ENCODE results near the gene PACS1. TPM values are rescaled to one million over a fixed set of nuclear protein-coding genes. Genes with fewer than 3 reads are reported as not detected.

Gene PACS1
- total RNA-seq, 1 donor from 2014 or later: 50.8 TPM

GRCh38 chr11:66047541-66048365, 22.3 kb upstream of the PACS1 start:
- H3K27ac ChIP-seq: no peak overlapping the region
- H3K36me3 ChIP-seq: no peaks in the 10 kb centered on the region
- DNase-seq (no peak), ATAC-seq (no peak)
- no peaks in the 10 kb centered on the region for H3K9me3 ChIP-seq
- no peak overlapping the region for H3K4me3 ChIP-seq
- intact Hi-C loops (cut with DNase I): no loop called here
- H3K27me3 ChIP-seq (ENCODE audit: low read depth): peaks cover 28% of the 10 kb centered on the region
- TF ChIP-seq CTCF (IDR thresholded peaks at IDR 0.05): no peak
- H3K4me1 ChIP-seq: peaks cover 8% of the 10 kb centered on the region

GRCh38 chr11:66048547-66049323, 21.3 kb upstream of the PACS1 start, which contains the start of gene GAL3ST3:
Gene GAL3ST3, minus strand, starts transcription at chr11:66049161. Its CDS starts 3,746 bp downstream, at chr11:66045415.
- H3K27ac ChIP-seq: no peak within 1 kb of the TSS
- H3K27me3 ChIP-seq (ENCODE audit: low read depth): peaks cover 28% of the 10 kb centered on the region
- no peak for ATAC-seq
- TF ChIP-seq CTCF (IDR thresholded peaks at IDR 0.05): no peak
- H3K9me3 ChIP-seq: no peaks in the 10 kb centered on the region
- no peak within 1 kb of the TSS for H3K4me3 ChIP-seq
- intact Hi-C loops (cut with DNase I): no loop called here
- peaks cover 18% of the 10 kb centered on the region for H3K4me1 ChIP-seq
- DNase-seq: no peak
- peaks cover 3% of the 10 kb centered on the region for H3K36me3 ChIP-seq

GRCh38 chr11:66050581-66051231, 19.4 kb upstream of the PACS1 start:
- ATAC-seq (no peak), DNase-seq (no peak)
- Histone ChIP-seq H3K4me3 (no peak overlapping the region), H3K27me3 (ENCODE audit: low read depth) (peaks cover 28% of the 10 kb centered on the region), H3K9me3 (no peaks in the 10 kb centered on the region), H3K4me1 (peaks cover 21% of the 10 kb centered on the region), H3K36me3 (peaks cover 23% of the 10 kb centered on the region), H3K27ac (no peak overlapping the region)
- no peak for TF ChIP-seq CTCF (IDR thresholded peaks at IDR 0.05)
- intact Hi-C loops (cut with DNase I): no loop called here

- peak overlapping the region; percentile 99 for H3K4me3 ChIP-seq
- peaks cover 29% of the 10 kb centered on the region for H3K36me3 ChIP-seq
- H3K27me3 ChIP-seq (ENCODE audit: low read depth): peaks cover 28% of the 10 kb centered on the region
- DNase-seq (no peak), ATAC-seq (no peak)
- peak overlapping the region; percentile 92 for H3K27ac ChIP-seq
- peaks cover 21% of the 10 kb centered on the region for H3K4me1 ChIP-seq
- intact Hi-C loops (cut with DNase I): no loop called here
- no peaks in the 10 kb centered on the region for H3K9me3 ChIP-seq
- TF ChIP-seq CTCF (IDR thresholded peaks at IDR 0.05): no peak
Observed at GRCh38 chr11:66051371-66051765, 18.7 kb upstream of the PACS1 start.
